SK-N-SH (cell line): ENCODE results near the gene RAPSN. TPM values are rescaled to one million over a fixed set of nuclear protein-coding genes. Genes with fewer than 3 reads are reported as not detected.
A peak's percentile ranks its signal among the peaks of the same experiment; 100 is the strongest.

Source experiments
- CTCF ChIA-PET: fragments of 300-600, 350-600 bp; formaldehyde crosslinking; extraction: SDS; loops from one replicate; lab custom pipeline; 2021; lab: Yijun Ruan, JAX
- POLR2A ChIA-PET: fragments of 350-600 bp; sonication (Branson Sonifier 250); formaldehyde crosslinking; extraction: SDS; loops from one replicate; lab custom pipeline; 2020; ENCODE audit warnings: antibody characterized with exemption, inconsistent platforms; lab: Yijun Ruan, JAX
- DNase-seq: peaks from one replicate; pipeline ENCODE4 v3.0.0; 2012
- H2AFZ ChIP-seq: fragments of 200-600 bp; sonication (generic); 2 replicates; pipeline ENCODE4 v1.8.1; 2016; ENCODE audit warnings: antibody characterized with exemption, mild to moderate bottlenecking, low read depth
- H3F3A ChIP-seq: fragments of 200-600 bp; sonication (generic); replicated peaks from 2 replicates; pipeline ENCODE3; 2016; ENCODE audit warnings: antibody characterized with exemption, mild to moderate bottlenecking; ENCODE audit not compliant: insufficient read depth
- H3K27ac ChIP-seq, 2 experiments: fragments of 200-500 bp in 1 of 2; fragments of 200-600 bp in 1 of 2; sonication (Bioruptor generic) in 1 of 2; sonication (generic), shearing (Covaris generic) in 1 of 2; 2 replicates each; pipeline versions ENCODE4 v1.5.1 to v1.6.1; 2014 to 2016; ENCODE audit warnings: low read depth in 2 of 2, inconsistent platforms in 1 of 2, low read length in 1 of 2, mild to moderate bottlenecking in 1 of 2, mixed read lengths in 1 of 2
- H3K27me3 ChIP-seq: fragments of 200-600 bp; sonication (generic), shearing (Covaris generic); 2 replicates; pipeline ENCODE4 v1.6.1; 2016; ENCODE audit warnings: mixed run types; ENCODE audit not compliant: insufficient read depth
- H3K36me3 ChIP-seq, 2 experiments: fragments of 200-500 bp in 1 of 2; fragments of 200-600 bp in 1 of 2; sonication (Bioruptor generic) in 1 of 2; sonication (generic) in 1 of 2; replicated peaks in 1 of 2; 2 replicates each; pipeline versions ENCODE3 to v1.5.1; 2014 to 2016; ENCODE audit warnings: low read length in 1 of 2, mild to moderate bottlenecking in 1 of 2; ENCODE audit not compliant: insufficient read depth in 2 of 2, control insufficient read depth in 1 of 2
- H3K4me1 ChIP-seq, 2 experiments: fragments of 200-500 bp in 1 of 2; fragments of 200-600 bp in 1 of 2; sonication (Bioruptor generic) in 1 of 2; sonication (generic), shearing (Covaris generic) in 1 of 2; 2 replicates each; pipeline versions ENCODE4 v1.5.1 to v1.6.1; 2014 to 2016; ENCODE audit warnings: low read depth in 1 of 2, low read length in 1 of 2, mixed run types in 1 of 2; ENCODE audit not compliant: insufficient read depth in 2 of 2, control insufficient read depth in 1 of 2
- H3K4me2 ChIP-seq: fragments of 200-600 bp; sonication (generic), shearing (Covaris generic); 2 replicates; pipeline ENCODE4 v1.6.1; 2017; ENCODE audit warnings: mixed run types
- H3K4me3 ChIP-seq, 2 experiments: fragments of 200-500 bp in 1 of 2; fragments of 200-600 bp in 1 of 2; sonication (Bioruptor generic) in 1 of 2; sonication (generic), shearing (Covaris generic) in 1 of 2; 2 replicates each; pipeline versions ENCODE4 v1.5.1 to v1.8.1; 2014 to 2016; ENCODE audit warnings: low read depth in 2 of 2, inconsistent platforms in 1 of 2, low read length in 1 of 2, mild to moderate bottlenecking in 1 of 2, mixed read lengths in 1 of 2, moderate library complexity in 1 of 2
- H3K79me2 ChIP-seq: fragments of 200-600 bp; sonication (generic); 2 replicates; pipeline ENCODE4 v1.8.1; 2017; ENCODE audit warnings: mild to moderate bottlenecking; ENCODE audit not compliant: insufficient read depth
- H3K9ac ChIP-seq: fragments of 200-600 bp; sonication (generic); 2 replicates; pipeline ENCODE4 v1.6.1; 2017; ENCODE audit warnings: mixed run types
- H3K9me2 ChIP-seq: fragments of 200-600 bp; sonication (generic); 2 replicates; pipeline ENCODE4 v1.6.1; 2017; ENCODE audit warnings: mixed run types
- H3K9me3 ChIP-seq: fragments of 200-600 bp; sonication (generic); 2 replicates; pipeline ENCODE4 v1.6.1; 2017; ENCODE audit warnings: mixed run types, mild to moderate bottlenecking, moderate library complexity
- H4K20me1 ChIP-seq: fragments of 200-600 bp; sonication (generic); 2 replicates; pipeline ENCODE4 v1.6.1; 2017; ENCODE audit warnings: mild to moderate bottlenecking, mixed run types; ENCODE audit not compliant: insufficient read depth
- ELF1 ChIP-seq: IDR thresholded peaks from 2 replicates; pipeline ENCODE4 v1.4.0; 2012
- FOXJ3 ChIP-seq: sonication (generic); formaldehyde crosslinking; IDR thresholded peaks from 2 replicates; pipeline ENCODE4 v1.5.1; 2020; ENCODE audit warnings: mild to moderate bottlenecking, missing genetic modification reagents
- FOXM1 ChIP-seq: IDR thresholded peaks from 2 replicates; pipeline ENCODE4 v1.4.0; 2012; ENCODE audit warnings: low read depth, mild to moderate bottlenecking
- GATA2 ChIP-seq: sonication (generic); formaldehyde crosslinking; IDR thresholded peaks from 2 replicates; pipeline ENCODE4 v1.5.0; 2020; ENCODE audit warnings: mild to moderate bottlenecking, missing genetic modification reagents
- NRF1 ChIP-seq: IDR thresholded peaks from 2 replicates; pipeline ENCODE4 v1.6.1; 2012; ENCODE audit warnings: low read depth, mild to moderate bottlenecking, low read length
- RXRA ChIP-seq: IDR thresholded peaks from 2 replicates; pipeline ENCODE4 v1.4.0; 2012; ENCODE audit warnings: low read depth, mild to moderate bottlenecking, borderline replicate concordance
- TAF1 ChIP-seq: IDR thresholded peaks from 2 replicates; pipeline ENCODE4 v1.6.1; 2012; ENCODE audit warnings: low read depth, mild to moderate bottlenecking, low read length, moderate library complexity, borderline replicate concordance
- TCF12 ChIP-seq: IDR thresholded peaks from 2 replicates; pipeline ENCODE4 v1.4.0; 2012
- YY1 ChIP-seq: IDR thresholded peaks from 2 replicates; pipeline ENCODE4 v1.4.0; 2012; ENCODE audit warnings: low read depth, mild to moderate bottlenecking
- WGBS: methylation state at CpG from one replicate; pipeline ENCODE4 v1.1.6; 2017; ENCODE audit warnings: low lambda C conversion rate; 5-methylcytosine and 5-hydroxymethylcytosine counted together
- polyA plus RNA-seq, 3 experiments: library from polyadenylated mRNA; depleted of rRNA; stranded (reverse); fragments of >200 nt; gene quantifications; 2 replicates each; pipeline ENCODE4 v1.2.3, GENCODE V29; 2012
- TF ChIP-seq, protein P1 (sequence below): fragments of 150-350 bp; IDR thresholded peaks from 2 replicates; pipeline ENCODE4 v1.6.1; 2016; ENCODE audit warnings: mild to moderate bottlenecking, low read depth, low read length
- TF ChIP-seq, protein P2 (sequence below): IDR thresholded peaks from 2 replicates; pipeline ENCODE4 v1.6.1; 2012; ENCODE audit warnings: mild to moderate bottlenecking, low read depth, low read length, moderate library complexity
- TF ChIP-seq, protein P3 (sequence below): IDR thresholded peaks from 2 replicates; pipeline ENCODE4; 2012

Gene RAPSN
- polyA plus RNA-seq, 1 of the 3 experiments (the other 2 are of a cell fraction) = 0.07 TPM

DNA sequence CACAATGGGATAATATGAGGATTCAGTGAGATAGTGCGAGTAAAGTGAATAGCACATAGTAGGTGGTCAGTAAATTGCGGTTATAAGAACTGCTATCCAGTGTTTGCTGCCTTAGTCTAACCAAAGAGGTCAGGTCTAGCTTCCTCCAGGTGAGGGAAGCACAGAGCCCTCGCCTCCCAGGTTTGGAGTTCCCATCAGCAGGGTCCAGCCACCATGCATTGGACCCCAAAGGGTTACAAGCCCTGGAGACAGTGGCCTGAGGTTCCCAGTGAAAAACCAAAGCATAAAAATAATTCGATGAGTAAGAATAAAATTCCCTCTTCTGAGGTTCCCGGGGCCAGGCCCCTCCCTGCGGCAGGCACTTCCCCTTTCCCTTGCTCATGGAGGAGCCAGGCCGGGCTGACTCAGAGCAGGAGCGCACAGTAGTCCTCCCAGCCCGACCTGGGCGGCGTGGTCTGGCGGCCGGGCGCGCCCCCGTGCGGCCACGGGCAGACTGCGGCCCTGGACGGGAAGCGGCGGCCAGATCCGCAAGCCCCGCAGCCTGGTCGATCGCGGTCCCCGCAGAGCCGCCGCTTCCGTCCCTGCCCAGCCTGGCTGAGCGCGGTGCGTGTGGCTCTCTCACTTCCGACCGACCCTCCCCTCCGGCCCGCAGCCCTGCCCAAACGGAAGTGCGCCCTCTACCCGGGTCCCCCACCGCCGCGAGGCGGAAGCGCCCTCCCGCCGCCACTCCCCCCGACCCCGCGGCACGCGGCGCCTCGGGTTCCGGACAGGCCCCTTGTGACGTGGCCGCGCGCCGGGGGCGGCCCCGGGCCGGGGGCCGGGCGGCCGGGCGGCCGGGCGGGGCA is 41.0 kb downstream of the RAPSN start, which contains the start of gene SLC39A13 (continued):
- TF ChIP-seq TAF1 (peak; percentile 78), NRF1 (no peak), FOXJ3 (CRISPR knock-in tag) (no peak), RXRA (no peak; the same call in 1 of the 2 replicates), YY1 (no peak), TCF12 (peak; percentile 36; the same call in 1 of the 2 replicates), FOXM1 (no peak)
- TF ChIP-seq, protein P1, sequence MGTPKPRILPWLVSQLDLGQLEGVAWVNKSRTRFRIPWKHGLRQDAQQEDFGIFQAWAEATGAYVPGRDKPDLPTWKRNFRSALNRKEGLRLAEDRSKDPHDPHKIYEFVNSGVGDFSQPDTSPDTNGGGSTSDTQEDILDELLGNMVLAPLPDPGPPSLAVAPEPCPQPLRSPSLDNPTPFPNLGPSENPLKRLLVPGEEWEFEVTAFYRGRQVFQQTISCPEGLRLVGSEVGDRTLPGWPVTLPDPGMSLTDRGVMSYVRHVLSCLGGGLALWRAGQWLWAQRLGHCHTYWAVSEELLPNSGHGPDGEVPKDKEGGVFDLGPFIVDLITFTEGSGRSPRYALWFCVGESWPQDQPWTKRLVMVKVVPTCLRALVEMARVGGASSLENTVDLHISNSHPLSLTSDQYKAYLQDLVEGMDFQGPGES = 0 out of 2 replicates have a peak, but pooled peaks have one; percentile 33

DNA sequence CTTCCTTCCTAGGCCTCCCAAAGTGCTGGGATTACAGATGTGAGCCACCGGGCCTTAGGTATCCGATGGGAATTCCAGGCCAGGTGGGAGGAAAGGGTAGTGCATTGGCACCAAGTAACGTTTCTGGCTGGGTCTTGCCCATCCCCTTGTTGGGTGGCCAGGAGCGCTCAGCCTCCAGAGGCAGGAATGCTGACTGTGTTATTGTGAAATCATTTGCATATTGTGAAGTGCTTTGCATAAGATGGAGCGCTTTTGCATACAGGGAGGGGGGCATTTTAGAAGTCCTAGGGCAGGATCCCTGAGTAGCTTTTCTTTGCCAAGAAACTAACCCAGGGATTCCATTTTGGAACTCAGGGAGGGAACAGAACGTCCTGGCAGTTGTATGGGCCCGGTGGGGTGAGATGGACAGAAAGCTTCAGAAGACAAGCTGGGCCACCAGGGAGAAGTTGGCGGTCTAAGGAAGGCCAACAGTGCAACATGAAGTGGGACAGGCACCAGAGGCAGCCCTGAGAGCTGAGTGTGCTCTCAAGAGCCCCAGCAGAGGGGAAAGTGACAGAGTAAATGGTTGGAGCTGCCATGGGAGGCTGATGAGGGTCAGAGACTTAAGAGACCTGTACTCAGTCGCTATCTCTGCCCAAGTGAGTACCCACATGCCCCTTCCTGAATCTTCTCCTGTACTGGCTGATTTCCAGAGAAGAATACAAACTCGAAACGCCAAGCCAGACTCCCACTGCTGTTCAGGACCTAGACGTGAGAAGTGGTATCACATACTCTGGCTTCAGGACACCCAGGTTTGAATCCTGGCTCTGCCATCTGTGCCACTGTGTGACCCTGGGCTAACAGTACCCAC is 41.8 kb downstream of the RAPSN start:
- 86% methylated on average over 12 of the region's 12 CpGs for WGBS
- peaks cover 34% of the 10 kb centered on the region for H3K79me2 ChIP-seq
- peak overlapping the region; percentile 83 for H3K9ac ChIP-seq
- H3K9me2 ChIP-seq = no peaks in the 10 kb centered on the region
- H4K20me1 ChIP-seq = no peaks in the 10 kb centered on the region
- peak overlapping the region; percentile 89 to 95 for H3K27ac ChIP-seq
- peak overlapping the region; percentile 44 for H2AFZ ChIP-seq
- peaks cover 21 to 36% of the 10 kb centered on the region in 2 experiments; a peak in 2 of 4 replicates for H3K4me1 ChIP-seq
- no peaks in the 10 kb centered on the region for H3K27me3 ChIP-seq
- no peak for DNase-seq
- CTCF ChIA-PET = interaction anchor here (0.6 to 20.7 kb wide), 11 partner anchors 8 to 228 kb away, joined by 3 to 239 read pairs (median 4); partner anchors contain the start of genes PSMC3 and SPI1
- POLR2A ChIA-PET = no interaction called here
- peak overlapping the region; percentile 93 for H3K4me2 ChIP-seq
- H3F3A ChIP-seq = peaks cover 10% of the 10 kb centered on the region
- H3K4me3 ChIP-seq = peak overlapping the region; percentile 60 to 66
- no peaks in the 10 kb centered on the region for H3K9me3 ChIP-seq
- TF ChIP-seq ELF1 (no peak), FOXJ3 (CRISPR knock-in tag) (no peak), GATA2 (no peak)
- peaks cover 12 to 14% of the 10 kb centered on the region in 2 experiments for H3K36me3 ChIP-seq

DNA sequence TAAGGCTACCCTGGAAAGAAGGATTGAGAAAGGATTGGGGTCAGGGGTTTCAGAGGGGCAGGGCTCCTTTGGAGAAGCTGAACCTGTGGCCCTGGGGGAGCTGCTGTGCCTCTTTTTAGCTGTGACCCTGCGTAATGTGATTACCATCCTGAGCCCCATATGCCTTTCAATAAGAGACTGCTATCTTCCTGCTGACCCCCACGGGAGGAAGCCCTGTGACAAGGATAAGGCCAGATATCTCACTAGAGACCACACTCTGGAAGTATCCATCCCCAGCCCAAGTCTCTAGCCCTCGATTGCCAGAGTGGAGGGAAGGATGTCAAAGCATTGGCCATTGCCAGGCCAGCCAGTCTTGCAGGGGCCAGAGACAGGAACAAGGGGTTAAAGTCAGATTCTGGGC is 45.4 kb downstream of the RAPSN start:
- no peaks in the 10 kb centered on the region for H3K9me2 ChIP-seq
- no peak overlapping the region for H3K4me2 ChIP-seq
- ChIA-PET POLR2A (no interaction called here), CTCF (interaction anchor here (1.1 to 20.7 kb wide), 3 partner anchors 9 to 104 kb away, joined by 3 to 239 read pairs (median 15); no protein-coding TSS in a partner anchor)
- H3K27me3 ChIP-seq = no peaks in the 10 kb centered on the region
- H2AFZ ChIP-seq = no peak overlapping the region
- no peaks in the 10 kb centered on the region for H4K20me1 ChIP-seq
- no peak for DNase-seq
- H3K9ac ChIP-seq = no peak overlapping the region
- TF ChIP-seq, protein P1 = no peak
- TF ChIP-seq, protein P2, sequence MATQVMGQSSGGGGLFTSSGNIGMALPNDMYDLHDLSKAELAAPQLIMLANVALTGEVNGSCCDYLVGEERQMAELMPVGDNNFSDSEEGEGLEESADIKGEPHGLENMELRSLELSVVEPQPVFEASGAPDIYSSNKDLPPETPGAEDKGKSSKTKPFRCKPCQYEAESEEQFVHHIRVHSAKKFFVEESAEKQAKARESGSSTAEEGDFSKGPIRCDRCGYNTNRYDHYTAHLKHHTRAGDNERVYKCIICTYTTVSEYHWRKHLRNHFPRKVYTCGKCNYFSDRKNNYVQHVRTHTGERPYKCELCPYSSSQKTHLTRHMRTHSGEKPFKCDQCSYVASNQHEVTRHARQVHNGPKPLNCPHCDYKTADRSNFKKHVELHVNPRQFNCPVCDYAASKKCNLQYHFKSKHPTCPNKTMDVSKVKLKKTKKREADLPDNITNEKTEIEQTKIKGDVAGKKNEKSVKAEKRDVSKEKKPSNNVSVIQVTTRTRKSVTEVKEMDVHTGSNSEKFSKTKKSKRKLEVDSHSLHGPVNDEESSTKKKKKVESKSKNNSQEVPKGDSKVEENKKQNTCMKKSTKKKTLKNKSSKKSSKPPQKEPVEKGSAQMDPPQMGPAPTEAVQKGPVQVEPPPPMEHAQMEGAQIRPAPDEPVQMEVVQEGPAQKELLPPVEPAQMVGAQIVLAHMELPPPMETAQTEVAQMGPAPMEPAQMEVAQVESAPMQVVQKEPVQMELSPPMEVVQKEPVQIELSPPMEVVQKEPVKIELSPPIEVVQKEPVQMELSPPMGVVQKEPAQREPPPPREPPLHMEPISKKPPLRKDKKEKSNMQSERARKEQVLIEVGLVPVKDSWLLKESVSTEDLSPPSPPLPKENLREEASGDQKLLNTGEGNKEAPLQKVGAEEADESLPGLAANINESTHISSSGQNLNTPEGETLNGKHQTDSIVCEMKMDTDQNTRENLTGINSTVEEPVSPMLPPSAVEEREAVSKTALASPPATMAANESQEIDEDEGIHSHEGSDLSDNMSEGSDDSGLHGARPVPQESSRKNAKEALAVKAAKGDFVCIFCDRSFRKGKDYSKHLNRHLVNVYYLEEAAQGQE = no peak
- TF ChIP-seq, protein P3, sequence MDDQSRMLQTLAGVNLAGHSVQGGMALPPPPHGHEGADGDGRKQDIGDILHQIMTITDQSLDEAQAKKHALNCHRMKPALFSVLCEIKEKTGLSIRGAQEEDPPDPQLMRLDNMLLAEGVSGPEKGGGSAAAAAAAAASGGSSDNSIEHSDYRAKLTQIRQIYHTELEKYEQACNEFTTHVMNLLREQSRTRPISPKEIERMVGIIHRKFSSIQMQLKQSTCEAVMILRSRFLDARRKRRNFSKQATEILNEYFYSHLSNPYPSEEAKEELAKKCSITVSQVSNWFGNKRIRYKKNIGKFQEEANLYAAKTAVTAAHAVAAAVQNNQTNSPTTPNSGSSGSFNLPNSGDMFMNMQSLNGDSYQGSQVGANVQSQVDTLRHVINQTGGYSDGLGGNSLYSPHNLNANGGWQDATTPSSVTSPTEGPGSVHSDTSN = no peak
- H3K79me2 ChIP-seq = peaks cover under 1% of the 10 kb centered on the region; the same call in 1 of the 2 replicates
- H3K4me1 ChIP-seq = peaks cover 13 to 26% of the 10 kb centered on the region in 2 experiments; a peak in 3 of 4 replicates
- WGBS = 73% methylated on average over 2 of the region's 3 CpGs
- H3K4me3 ChIP-seq = no peak overlapping the region
- H3K36me3 ChIP-seq = no peaks in the 10 kb centered on the region
- H3F3A ChIP-seq = peaks cover 24% of the 10 kb centered on the region
- no peaks in the 10 kb centered on the region for H3K9me3 ChIP-seq
- H3K27ac ChIP-seq = no peak overlapping the region
